ENCODE results near the gene TGM4.

The TGM4 gene

GRCh38 chr3:44883213-44883955 is 9.0 kb downstream of the TGM4 start:
- no peak for DNase-seq

- DNase-seq, result no peak
These were observed 9.6 kb downstream of the TGM4 start for GRCh38 chr3:44883999-44884431.

- DNase-seq, result no peak
These were observed 11.2 kb downstream of the TGM4 start for GRCh38 chr3:44885618-44886017.

- DNase-seq, result no peak
These were observed 12.2 kb downstream of the TGM4 start for GRCh38 chr3:44886561-44886960.

GRCh38 chr3:44887101-44887500 is 12.7 kb downstream of the TGM4 start:
- DNase-seq, result no peak

GRCh38 chr3:44890258-44890657 is 15.8 kb downstream of the TGM4 start:
- no peak for DNase-seq

GRCh38 chr3:44890852-44891251 is 16.4 kb downstream of the TGM4 start:
- no peak for DNase-seq

- no peak for DNase-seq
These were observed 18.3 kb downstream of the TGM4 start for GRCh38 chr3:44892689-44893088.

- DNase-seq, result no peak
These were observed 18.7 kb downstream of the TGM4 start for GRCh38 chr3:44893097-44893496.

- DNase-seq, result no peak
These were observed 20.1 kb downstream of the TGM4 start for GRCh38 chr3:44894485-44894884.

GRCh38 chr3:44896440-44896839 is 22.0 kb downstream of the TGM4 start:
- DNase-seq, result no peak

GRCh38 chr3:44899683-44900367 is 25.4 kb downstream of the TGM4 start:
- no peak for DNase-seq

- no peak for DNase-seq
These were observed 28.2 kb downstream of the TGM4 start for GRCh38 chr3:44902628-44903027.

- DNase-seq, result no peak
These were observed 28.9 kb downstream of the TGM4 start for GRCh38 chr3:44903314-44903713.

GRCh38 chr3:44903751-44904150 is 29.3 kb downstream of the TGM4 start:
- no peak for DNase-seq

- no peak for DNase-seq
These were observed 31.2 kb downstream of the TGM4 start for GRCh38 chr3:44905446-44906157.

GRCh38 chr3:44906997-44907396 is 32.6 kb downstream of the TGM4 start:
- no peak for DNase-seq

- DNase-seq, result no peak
These were observed 33.2 kb downstream of the TGM4 start for GRCh38 chr3:44907612-44908011.

GRCh38 chr3:44909063-44909462 is 34.7 kb downstream of the TGM4 start:
- DNase-seq, result no peak

GRCh38 chr3:44910693-44911092 is 36.3 kb downstream of the TGM4 start:
- DNase-seq, result no peak

- DNase-seq, result peak; percentile 61
These were observed 39.6 kb downstream of the TGM4 start for GRCh38 chr3:44913868-44914468.

GRCh38 chr3:44914936-44915335 is 40.5 kb downstream of the TGM4 start:
- DNase-seq, result no peak

GRCh38 chr3:44915702-44916438 is 41.5 kb downstream of the TGM4 start:
- DNase-seq, result no peak

Data from effector CD4-positive, alpha-beta T cell (primary cell).